Spleen (tissue), 7 donors: ENCODE measurements around the gene ZNF740.

Experiments used
- POLR2A ChIP-seq, 3 donors: fragments of 450-650 bp; IDR thresholded peaks; one replicate each; pipeline ENCODE4 v1.5.1; 2017; ENCODE audit warnings: antibody characterized with exemption in 3 of 3, mild to moderate bottlenecking in 1 of 3
- TF ChIP-seq, protein P1 (sequence below), 11 experiments: fragments of 200-600 bp in 7 of 11; fragments of 450-650 bp in 4 of 11; sonication (generic) in 4 of 11; IDR thresholded peaks in 8 of 11; conservative IDR thresholded peaks in 3 of 11; 1 replicate in 7 of 11; 2 replicates in 4 of 11; pipeline versions ENCODE4 v1.4.0 to v1.8.0; 2016 to 2021; ENCODE audit warnings: antibody characterized with exemption in 11 of 11, inconsistent platforms in 4 of 11, mild to moderate bottlenecking in 1 of 11
- donor health status: DM: no; HTN: no; CAD: no; lungs with moderate emphysema.
- donor health status: DM: no; HTN: no; CAD: no.
- donor health status: DM: no; HTN: no; CAD: no.

DNA sequence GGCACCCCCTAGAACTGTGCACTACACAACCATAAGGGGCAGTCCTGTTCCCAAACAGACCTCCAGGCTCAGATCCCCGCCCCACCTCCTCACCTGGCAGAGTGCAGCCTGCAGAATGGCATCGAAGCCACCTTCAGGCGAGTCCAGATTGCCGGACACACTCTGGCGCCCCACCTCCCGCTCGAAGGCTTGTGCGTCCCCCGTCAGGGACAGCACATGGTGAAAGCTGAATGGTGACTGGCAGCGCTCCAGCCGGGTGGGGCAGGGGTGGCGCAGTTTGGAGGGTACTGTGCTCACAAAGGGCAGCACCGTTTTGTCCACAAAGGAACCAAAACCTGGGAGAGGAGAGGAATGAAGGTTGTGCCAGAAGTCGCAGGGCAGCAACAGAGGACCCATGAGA, 16.0 kb downstream of the ZNF740 start:
- TF ChIP-seq, protein P1, sequence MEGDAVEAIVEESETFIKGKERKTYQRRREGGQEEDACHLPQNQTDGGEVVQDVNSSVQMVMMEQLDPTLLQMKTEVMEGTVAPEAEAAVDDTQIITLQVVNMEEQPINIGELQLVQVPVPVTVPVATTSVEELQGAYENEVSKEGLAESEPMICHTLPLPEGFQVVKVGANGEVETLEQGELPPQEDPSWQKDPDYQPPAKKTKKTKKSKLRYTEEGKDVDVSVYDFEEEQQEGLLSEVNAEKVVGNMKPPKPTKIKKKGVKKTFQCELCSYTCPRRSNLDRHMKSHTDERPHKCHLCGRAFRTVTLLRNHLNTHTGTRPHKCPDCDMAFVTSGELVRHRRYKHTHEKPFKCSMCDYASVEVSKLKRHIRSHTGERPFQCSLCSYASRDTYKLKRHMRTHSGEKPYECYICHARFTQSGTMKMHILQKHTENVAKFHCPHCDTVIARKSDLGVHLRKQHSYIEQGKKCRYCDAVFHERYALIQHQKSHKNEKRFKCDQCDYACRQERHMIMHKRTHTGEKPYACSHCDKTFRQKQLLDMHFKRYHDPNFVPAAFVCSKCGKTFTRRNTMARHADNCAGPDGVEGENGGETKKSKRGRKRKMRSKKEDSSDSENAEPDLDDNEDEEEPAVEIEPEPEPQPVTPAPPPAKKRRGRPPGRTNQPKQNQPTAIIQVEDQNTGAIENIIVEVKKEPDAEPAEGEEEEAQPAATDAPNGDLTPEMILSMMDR (IDR thresholded peaks at IDR 0.05 in 8 of 11, conservative IDR thresholded peaks at IDR 0.05 in 3 of 11) = no peak
- no peak for TF ChIP-seq POLR2A (IDR thresholded peaks at IDR 0.05)
